IMR-90 (cell line): ENCODE measurements around the gene MTG1.

ENCODE experiments used
- BHLHE40 ChIP-seq: fragments of 150-350 bp; IDR thresholded peaks from 2 replicates; pipeline ENCODE4 v1.6.1; 2016; ENCODE audit warnings: mild to moderate bottlenecking, low read depth, low read length
- CEBPB ChIP-seq: IDR thresholded peaks from 2 replicates; pipeline ENCODE4 v1.6.1; 2012; ENCODE audit warnings: low read depth, low read length, improper control_type of control experiment
- CTCF ChIP-seq: conservative IDR thresholded peaks from 2 replicates; pipeline ENCODE4 v1.5.1; 2012; ENCODE audit warnings: mild to moderate bottlenecking, low read depth, low read length, improper control_type of control experiment
- ELK1 ChIP-seq: fragments of 150-350 bp; IDR thresholded peaks from 2 replicates; pipeline ENCODE4 v1.6.1; 2016; ENCODE audit warnings: low read depth, mild to moderate bottlenecking, low read length, moderate library complexity, borderline replicate concordance
- MAFK ChIP-seq: IDR thresholded peaks from 2 replicates; pipeline ENCODE4 v1.6.1; 2012; ENCODE audit warnings: low read depth, low read length, improper control_type of control experiment
- POLR2A ChIP-seq: IDR thresholded peaks from 2 replicates; pipeline ENCODE4 v1.6.1; 2012; ENCODE audit warnings: mild to moderate bottlenecking, low read depth, low read length
- RAD21 ChIP-seq: IDR thresholded peaks from 2 replicates; pipeline ENCODE4 v1.6.1; 2012; ENCODE audit warnings: low read length, improper control_type of control experiment
- RCOR1 ChIP-seq: IDR thresholded peaks from 2 replicates; pipeline ENCODE4 v1.6.1; 2012; ENCODE audit warnings: mild to moderate bottlenecking, low read length, improper control_type of control experiment; ENCODE audit not compliant: insufficient replicate concordance
- SMC3 ChIP-seq: fragments of 150-350 bp; IDR thresholded peaks from 2 replicates; pipeline ENCODE4 v1.6.1; 2016; ENCODE audit warnings: low read depth, mild to moderate bottlenecking, antibody characterized with exemption, low read length, moderate library complexity

- TF ChIP-seq CTCF, result no peak
- no peak for TF ChIP-seq MAFK
- no peak for TF ChIP-seq CEBPB
- no peak for TF ChIP-seq POLR2A
- no peak for TF ChIP-seq SMC3
- no peak for TF ChIP-seq RCOR1
- TF ChIP-seq RAD21, result no peak
- TF ChIP-seq BHLHE40, result no peak
- TF ChIP-seq ELK1, result no peak
Observed at GRCh38 chr10:133442967-133443924, 49.3 kb downstream of the MTG1 start.
